ENCODE measurements around the gene VAPB. TPM values are rescaled to one million over a fixed set of nuclear protein-coding genes. Genes with fewer than 3 reads are reported as not detected.

The VAPB gene
- 12.2 and 15.1 TPM in 2 replicates for total RNA-seq

- DNase-seq (ENCODE audit: low read depth) = peak; percentile 96
Measured at GRCh38 chr20:58388882-58389323, at the start of gene VAPB. VAPB (plus strand) TSS chr20:58389229; CDS start chr20:58389460, 231 bp downstream.

GRCh38 chr20:58339741-58340140, 49.3 kb upstream of the VAPB start:
- TF ChIP-seq CTCF (IDR thresholded peaks at IDR 0.05; ENCODE audit: insufficient read depth, low read depth, low read length) = no peak
- no peak for DNase-seq (ENCODE audit: low read depth)
- no peak overlapping the region for H3K4me3 ChIP-seq (ENCODE audit: low read depth, low read length)

More at GRCh38 chr20:58388882-58389323, at the start of gene VAPB:
- no peak for TF ChIP-seq CTCF (IDR thresholded peaks at IDR 0.05; ENCODE audit: insufficient read depth, low read depth, low read length)
- peak within 1 kb of the TSS; percentile 95 for H3K4me3 ChIP-seq (ENCODE audit: low read depth, low read length)

- no peak overlapping the region for H3K4me3 ChIP-seq (ENCODE audit: low read depth, low read length)
- TF ChIP-seq CTCF (IDR thresholded peaks at IDR 0.05; ENCODE audit: insufficient read depth, low read depth, low read length) = no peak
- DNase-seq (ENCODE audit: low read depth) = no peak
Measured at GRCh38 chr20:58340151-58340550, 48.9 kb upstream of the VAPB start.

GRCh38 chr20:58340853-58341252, 48.2 kb upstream of the VAPB start:
- peak; percentile 13 for DNase-seq (ENCODE audit: low read depth)
- no peak for TF ChIP-seq CTCF (IDR thresholded peaks at IDR 0.05; ENCODE audit: insufficient read depth, low read depth, low read length)
- no peak overlapping the region for H3K4me3 ChIP-seq (ENCODE audit: low read depth, low read length)

GRCh38 chr20:58342104-58342945, 46.7 kb upstream of the VAPB start:
- DNase-seq (ENCODE audit: low read depth) = peak; percentile 28
- no peak overlapping the region for H3K4me3 ChIP-seq (ENCODE audit: low read depth, low read length)
- no peak for TF ChIP-seq CTCF (IDR thresholded peaks at IDR 0.05; ENCODE audit: insufficient read depth, low read depth, low read length)

GRCh38 chr20:58344741-58345140, 44.3 kb upstream of the VAPB start:
- TF ChIP-seq CTCF (IDR thresholded peaks at IDR 0.05; ENCODE audit: insufficient read depth, low read depth, low read length) = no peak
- no peak overlapping the region for H3K4me3 ChIP-seq (ENCODE audit: low read depth, low read length)
- DNase-seq (ENCODE audit: low read depth) = peak; percentile 32
